Measurements from ENCODE around the gene ALPI.

Gene ALPI

DNA sequence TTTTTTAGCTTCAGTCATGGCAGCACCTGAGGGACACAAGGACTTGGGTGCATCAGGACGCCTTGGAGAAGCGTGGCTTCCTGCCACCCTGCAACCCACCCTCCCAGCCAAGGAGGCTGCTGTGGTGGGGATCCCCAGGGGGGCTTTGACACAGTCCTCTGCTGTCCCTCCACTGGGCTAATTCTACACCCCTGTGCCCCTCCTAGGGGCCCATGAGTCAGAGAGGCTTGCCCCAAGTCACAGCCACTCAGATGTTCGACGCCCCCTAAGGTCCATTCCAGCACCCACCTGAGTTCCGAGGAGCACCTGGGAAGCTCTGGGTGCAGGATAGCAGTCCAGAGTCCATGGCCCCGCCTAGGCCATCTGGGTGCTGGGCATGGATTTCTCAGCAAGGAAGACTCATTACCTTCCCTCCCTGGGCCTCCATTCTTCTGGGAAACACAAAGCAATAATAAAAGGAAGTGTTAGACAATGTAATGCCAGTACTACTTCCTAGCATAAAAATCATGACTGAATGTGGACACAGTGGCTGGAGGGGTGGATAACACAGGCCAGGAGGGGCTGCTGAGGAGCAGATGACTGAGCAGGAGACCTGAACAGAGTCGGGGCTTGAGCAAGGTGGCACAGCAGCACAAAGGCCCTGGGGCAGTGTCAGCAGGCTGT, 45.6 kb upstream of the ALPI start:
- Histone ChIP-seq H3K27ac (ENCODE audit: low read length) (no peak overlapping the region), H3K9ac (ENCODE audit: low read length) (no peak overlapping the region), H3K9me3 (ENCODE audit: insufficient read depth, low read length) (no peaks in the 10 kb centered on the region), H3K36me3 (replicated peaks; ENCODE audit: low read depth, low read length) (no peaks in the 10 kb centered on the region), H3K4me1 (ENCODE audit: low read length) (no peaks in the 10 kb centered on the region), H4K20me1 (ENCODE audit: insufficient read depth, low read length) (no peaks in the 10 kb centered on the region), H3K79me2 (ENCODE audit: low read length) (no peaks in the 10 kb centered on the region), H3K4me3 (ENCODE audit: low read length) (no peak overlapping the region), H2AFZ (ENCODE audit: low read depth, low read length) (no peak overlapping the region), H3K4me2 (ENCODE audit: low read length) (no peak overlapping the region), H3K27me3 (ENCODE audit: low read depth, low read length) (peaks cover 5% of the 10 kb centered on the region; the same call in 1 of the 2 replicates)
- TF ChIP-seq, protein P1, sequence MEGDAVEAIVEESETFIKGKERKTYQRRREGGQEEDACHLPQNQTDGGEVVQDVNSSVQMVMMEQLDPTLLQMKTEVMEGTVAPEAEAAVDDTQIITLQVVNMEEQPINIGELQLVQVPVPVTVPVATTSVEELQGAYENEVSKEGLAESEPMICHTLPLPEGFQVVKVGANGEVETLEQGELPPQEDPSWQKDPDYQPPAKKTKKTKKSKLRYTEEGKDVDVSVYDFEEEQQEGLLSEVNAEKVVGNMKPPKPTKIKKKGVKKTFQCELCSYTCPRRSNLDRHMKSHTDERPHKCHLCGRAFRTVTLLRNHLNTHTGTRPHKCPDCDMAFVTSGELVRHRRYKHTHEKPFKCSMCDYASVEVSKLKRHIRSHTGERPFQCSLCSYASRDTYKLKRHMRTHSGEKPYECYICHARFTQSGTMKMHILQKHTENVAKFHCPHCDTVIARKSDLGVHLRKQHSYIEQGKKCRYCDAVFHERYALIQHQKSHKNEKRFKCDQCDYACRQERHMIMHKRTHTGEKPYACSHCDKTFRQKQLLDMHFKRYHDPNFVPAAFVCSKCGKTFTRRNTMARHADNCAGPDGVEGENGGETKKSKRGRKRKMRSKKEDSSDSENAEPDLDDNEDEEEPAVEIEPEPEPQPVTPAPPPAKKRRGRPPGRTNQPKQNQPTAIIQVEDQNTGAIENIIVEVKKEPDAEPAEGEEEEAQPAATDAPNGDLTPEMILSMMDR (IDR thresholded peaks at IDR 0.05; ENCODE audit: low read depth, low read length): no peak
- TF ChIP-seq EZH2phosphoT487 (IDR thresholded peaks at IDR 0.05; ENCODE audit: low read depth): no peak

DNA sequence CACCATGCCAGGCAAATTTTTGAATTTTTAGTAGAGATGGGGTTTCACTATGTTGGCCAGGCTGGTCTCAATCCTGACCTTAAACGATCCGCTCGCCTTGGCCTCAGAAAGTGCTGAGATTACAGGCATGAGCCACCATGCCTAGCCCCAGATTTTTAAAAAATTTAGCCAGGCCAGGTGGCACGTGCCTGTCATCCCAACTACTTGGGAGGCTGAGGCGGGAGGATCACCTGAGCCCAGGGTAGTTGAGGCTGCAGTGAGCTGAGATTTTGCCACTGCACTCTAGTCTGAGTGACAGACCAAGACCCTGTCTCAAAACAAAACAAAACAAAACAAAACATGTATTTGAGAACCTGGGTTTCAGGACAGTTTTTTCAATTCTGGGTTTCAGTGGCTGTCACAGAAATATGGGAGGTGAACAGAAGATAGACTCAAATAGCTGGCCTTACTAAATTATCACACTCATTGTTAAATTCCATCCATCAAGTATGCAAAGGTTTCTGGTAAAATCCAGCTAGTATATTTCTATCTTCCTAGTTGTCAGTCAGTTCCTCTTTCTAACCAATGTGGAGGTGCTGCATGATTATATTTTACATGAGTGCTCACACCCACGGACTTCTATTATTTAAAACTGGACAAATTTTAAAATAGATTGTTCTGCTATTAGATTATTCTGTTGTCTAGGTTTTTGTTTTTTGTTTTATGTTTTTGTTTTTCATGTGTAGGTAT, 43.9 kb upstream of the ALPI start:
- H3K9me3 ChIP-seq (ENCODE audit: insufficient read depth, low read length): no peaks in the 10 kb centered on the region
- no peak overlapping the region for H2AFZ ChIP-seq (ENCODE audit: low read depth, low read length)
- H3K27me3 ChIP-seq (ENCODE audit: low read depth, low read length): peaks cover 5% of the 10 kb centered on the region; the same call in 1 of the 2 replicates
- no peaks in the 10 kb centered on the region for H3K79me2 ChIP-seq (ENCODE audit: low read length)
- no peaks in the 10 kb centered on the region for H3K36me3 ChIP-seq (replicated peaks; ENCODE audit: low read depth, low read length)
- no peak overlapping the region for H3K4me3 ChIP-seq (ENCODE audit: low read length)
- H4K20me1 ChIP-seq (ENCODE audit: insufficient read depth, low read length): no peaks in the 10 kb centered on the region
- H3K4me1 ChIP-seq (ENCODE audit: low read length): no peaks in the 10 kb centered on the region
- no peak overlapping the region for H3K27ac ChIP-seq (ENCODE audit: low read length)
- H3K9ac ChIP-seq (ENCODE audit: low read length): no peak overlapping the region
- TF ChIP-seq EZH2phosphoT487 (IDR thresholded peaks at IDR 0.05; ENCODE audit: low read depth): no peak
- TF ChIP-seq, protein P1 (IDR thresholded peaks at IDR 0.05; ENCODE audit: low read depth, low read length): no peak
- H3K4me2 ChIP-seq (ENCODE audit: low read length): no peak overlapping the region

DNA sequence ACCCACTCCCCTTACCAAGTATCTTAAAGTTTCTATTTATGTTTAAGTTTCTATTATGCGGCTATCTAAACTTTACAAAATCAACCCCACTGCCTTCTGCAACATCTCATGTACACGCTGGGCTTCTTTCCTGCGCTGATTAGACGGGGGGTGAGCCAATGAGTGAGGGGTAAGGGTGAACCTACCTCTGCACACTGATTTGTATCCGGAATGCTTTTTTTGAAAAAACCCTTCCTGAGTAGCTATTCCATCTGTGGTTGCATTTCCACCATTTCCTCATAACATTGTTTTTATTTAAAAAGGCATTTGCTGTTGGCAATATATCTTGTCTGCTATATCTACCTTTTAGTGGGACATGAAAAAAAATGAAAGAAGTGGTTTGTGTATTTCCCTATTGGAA, 43.0 kb upstream of the ALPI start:
- Histone ChIP-seq H3K27ac (ENCODE audit: low read length) (no peak overlapping the region), H3K27me3 (ENCODE audit: low read depth, low read length) (peaks cover 5% of the 10 kb centered on the region; the same call in 1 of the 2 replicates), H3K4me2 (ENCODE audit: low read length) (no peak overlapping the region), H3K36me3 (replicated peaks; ENCODE audit: low read depth, low read length) (no peaks in the 10 kb centered on the region), H3K9ac (ENCODE audit: low read length) (no peak overlapping the region), H2AFZ (ENCODE audit: low read depth, low read length) (no peak overlapping the region), H3K79me2 (ENCODE audit: low read length) (no peaks in the 10 kb centered on the region), H3K9me3 (ENCODE audit: insufficient read depth, low read length) (no peaks in the 10 kb centered on the region), H3K4me3 (ENCODE audit: low read length) (no peak overlapping the region), H4K20me1 (ENCODE audit: insufficient read depth, low read length) (no peaks in the 10 kb centered on the region), H3K4me1 (ENCODE audit: low read length) (no peaks in the 10 kb centered on the region)
- TF ChIP-seq, protein P1 (IDR thresholded peaks at IDR 0.05; ENCODE audit: low read depth, low read length): no peak
- no peak for TF ChIP-seq EZH2phosphoT487 (IDR thresholded peaks at IDR 0.05; ENCODE audit: low read depth)

DNA sequence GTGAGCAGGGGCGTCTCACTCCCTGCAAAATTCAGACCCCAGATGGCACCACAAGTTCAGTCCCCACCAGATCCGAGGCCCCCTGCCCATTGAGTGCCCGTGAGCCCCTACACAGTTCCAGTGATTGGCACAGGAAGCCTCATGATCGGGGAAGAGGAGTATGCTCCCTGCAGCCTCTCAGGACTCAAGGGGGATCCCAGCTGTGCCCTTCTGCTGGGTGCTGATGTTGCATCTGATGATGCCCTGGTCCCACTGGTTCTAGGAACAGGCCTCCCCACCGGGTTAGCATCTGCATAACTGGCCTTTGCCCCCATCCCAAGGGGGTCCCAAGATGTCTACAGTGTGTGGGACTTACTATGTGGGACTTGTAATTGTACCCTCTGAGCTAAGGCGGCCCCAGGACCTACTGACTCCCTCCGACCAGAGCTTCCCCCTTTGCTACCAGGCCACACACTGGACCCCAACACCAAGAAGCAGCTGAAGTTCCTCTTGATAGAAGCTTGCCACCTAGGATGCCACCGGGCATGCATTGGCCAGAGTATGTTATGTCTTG, 40.7 kb upstream of the ALPI start:
- no peak overlapping the region for H3K9ac ChIP-seq (ENCODE audit: low read length)
- no peak overlapping the region for H3K27ac ChIP-seq (ENCODE audit: low read length)
- TF ChIP-seq EZH2phosphoT487 (IDR thresholded peaks at IDR 0.05; ENCODE audit: low read depth): no peak
- TF ChIP-seq, protein P1 (IDR thresholded peaks at IDR 0.05; ENCODE audit: low read depth, low read length): no peak
- H3K4me3 ChIP-seq (ENCODE audit: low read length): no peak overlapping the region
- peaks cover 5% of the 10 kb centered on the region; the same call in 1 of the 2 replicates for H3K27me3 ChIP-seq (ENCODE audit: low read depth, low read length)
- H2AFZ ChIP-seq (ENCODE audit: low read depth, low read length): no peak overlapping the region
- H4K20me1 ChIP-seq (ENCODE audit: insufficient read depth, low read length): no peaks in the 10 kb centered on the region
- no peaks in the 10 kb centered on the region for H3K9me3 ChIP-seq (ENCODE audit: insufficient read depth, low read length)
- no peaks in the 10 kb centered on the region for H3K4me1 ChIP-seq (ENCODE audit: low read length)
- H3K4me2 ChIP-seq (ENCODE audit: low read length): no peak overlapping the region
- H3K36me3 ChIP-seq (replicated peaks; ENCODE audit: low read depth, low read length): no peaks in the 10 kb centered on the region
- no peaks in the 10 kb centered on the region for H3K79me2 ChIP-seq (ENCODE audit: low read length)
